GM12878 (cell line): Measurements from ENCODE around the gene FERMT2. TPM values are rescaled to one million over a fixed set of nuclear protein-coding genes. Genes with fewer than 3 reads are reported as not detected.

ENCODE experiments used
- EED ChIP-seq: sonication (generic); IDR thresholded peaks from 2 replicates; pipeline ENCODE4 v1.6.1; 2016; ENCODE audit warnings: antibody characterized with exemption, low read depth
- EP300 ChIP-seq, 2 experiments: fragments of 150-350 bp in 1 of 2; IDR thresholded peaks; 2 replicates each; pipeline ENCODE4 v1.6.1; 2011 to 2012; ENCODE audit warnings: low read depth in 2 of 2, low read length in 2 of 2, borderline replicate concordance in 1 of 2, improper control_type of control experiment in 1 of 2, inconsistent platforms in 1 of 2; ENCODE audit not compliant: control insufficient read depth in 1 of 2
- IKZF2 ChIP-seq, 2 experiments: fragments of 450-650 bp; IDR thresholded peaks; 2 replicates each; pipeline ENCODE4 v1.6.1; 2017; ENCODE audit warnings: mild to moderate bottlenecking in 2 of 2, moderate library complexity in 2 of 2
- JUNB ChIP-seq: IDR thresholded peaks from 2 replicates; pipeline ENCODE4 v1.6.1; 2016; ENCODE audit warnings: antibody characterized with exemption, mild to moderate bottlenecking
- LARP7 ChIP-seq: fragments of 450-650 bp; IDR thresholded peaks from 2 replicates; pipeline ENCODE4 v1.6.1; 2017; ENCODE audit warnings: mild to moderate bottlenecking
- MEF2A ChIP-seq: IDR thresholded peaks from 2 replicates; pipeline ENCODE4 v1.6.1; 2011; ENCODE audit warnings: low read depth, mild to moderate bottlenecking, low read length, moderate library complexity; ENCODE audit not compliant: insufficient read depth
- NFYB ChIP-seq: IDR thresholded peaks from 2 replicates; pipeline ENCODE4 v1.6.1; 2011; ENCODE audit warnings: low read depth, mild to moderate bottlenecking, low read length, improper control_type of control experiment, moderate library complexity; ENCODE audit not compliant: insufficient read depth
- NR2C1 ChIP-seq: fragments of 450-650 bp; IDR thresholded peaks from 2 replicates; pipeline ENCODE4 v1.6.1; 2017; ENCODE audit warnings: antibody characterized with exemption, mild to moderate bottlenecking, moderate library complexity
- RCOR1 ChIP-seq: conservative IDR thresholded peaks from 2 replicates; pipeline ENCODE4 v1.6.1; 2012; ENCODE audit warnings: low read depth, low read length, improper control_type of control experiment
- ZBED1 ChIP-seq: IDR thresholded peaks from 2 replicates; pipeline ENCODE4 v1.6.1; 2016; ENCODE audit warnings: borderline replicate concordance
- ZNF207 ChIP-seq: fragments of 450-650 bp; IDR thresholded peaks from 2 replicates; pipeline ENCODE4 v1.6.1; 2014; ENCODE audit warnings: antibody characterized with exemption, mild to moderate bottlenecking, borderline replicate concordance
- ZNF24 ChIP-seq: fragments of 450-650 bp; IDR thresholded peaks from 2 replicates; pipeline ENCODE4 v1.6.1; 2017; ENCODE audit warnings: antibody characterized with exemption, mild to moderate bottlenecking
- polyA plus RNA-seq, 11 experiments: library from polyadenylated mRNA; depleted of rRNA in 4 of 11; unstranded in 6 of 11; stranded (reverse) in 5 of 11; fragments of >200 nt; fragmentation: Nextera tagmentation in 4 of 11; fragmentation: Illumina TruSeq in 1 of 11; extraction: Ambion mirVana in 4 of 11; extraction: Trizol in 1 of 11; gene quantifications; 1 replicate in 1 of 11; 2 replicates in 10 of 11; pipeline versions ENCODE4 v1.2.1 to v1.2.3, GENCODE V29; 2011 to 2016; ENCODE audit warnings: inconsistent platforms in 2 of 11, missing spikeins in 2 of 11, low read depth in 1 of 11
- total RNA-seq, 4 experiments: library from RNA; depleted of rRNA in 3 of 4; stranded (reverse); fragments of >200 nt in 3 of 4; fragmentation: Illumina TruSeq in 1 of 4; extraction: Trizol in 1 of 4; gene quantifications; 2 replicates each; pipeline versions ENCODE4 v1.2.1 to v1.2.3, GENCODE V29; 2013 to 2021
- TF ChIP-seq, protein P1 (sequence below): fragments of 450-650 bp; IDR thresholded peaks from 2 replicates; pipeline ENCODE4 v1.6.1; 2014; ENCODE audit warnings: mild to moderate bottlenecking
- TF ChIP-seq, protein P2 (sequence below): IDR thresholded peaks from 2 replicates; pipeline ENCODE4 v1.6.1; 2012; ENCODE audit warnings: low read depth, low read length, improper control_type of control experiment

The FERMT2 gene
- total and polyA plus RNA-seq, 10 of the 15 experiments (the other 5 are each of a cell fraction or from before 2014, with no cell fraction given): 4.9 to 35.5 (median 19.5) TPM

GRCh38 chr14:52825085-52825484 is 125.8 kb downstream of the FERMT2 start (continued):
- TF ChIP-seq NFYB (no peak), RCOR1 (no peak), ZNF207 (no peak), NR2C1 (no peak), LARP7 (no peak), EED (peak; percentile 87; the same call in 1 of the 2 replicates), MEF2A (peak; percentile 44; the same call in 1 of the 2 replicates), IKZF2 (IDR thresholded peaks at IDR 0.05) (peak; percentile 45 to 48; a peak in 2 of 4 replicates), ZNF24 (peak; percentile 60; the same call in 1 of the 2 replicates), EP300 (IDR thresholded peaks at IDR 0.05; ENCODE audit: borderline replicate concordance in 1 of 2, control insufficient read depth in 1 of 2, low read depth in 2 of 2, low read length in 2 of 2) (no peak), JUNB (peak; percentile 69), ZBED1 (no peak)
- TF ChIP-seq, protein P1, sequence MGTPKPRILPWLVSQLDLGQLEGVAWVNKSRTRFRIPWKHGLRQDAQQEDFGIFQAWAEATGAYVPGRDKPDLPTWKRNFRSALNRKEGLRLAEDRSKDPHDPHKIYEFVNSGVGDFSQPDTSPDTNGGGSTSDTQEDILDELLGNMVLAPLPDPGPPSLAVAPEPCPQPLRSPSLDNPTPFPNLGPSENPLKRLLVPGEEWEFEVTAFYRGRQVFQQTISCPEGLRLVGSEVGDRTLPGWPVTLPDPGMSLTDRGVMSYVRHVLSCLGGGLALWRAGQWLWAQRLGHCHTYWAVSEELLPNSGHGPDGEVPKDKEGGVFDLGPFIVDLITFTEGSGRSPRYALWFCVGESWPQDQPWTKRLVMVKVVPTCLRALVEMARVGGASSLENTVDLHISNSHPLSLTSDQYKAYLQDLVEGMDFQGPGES: no peak
- TF ChIP-seq, protein P2, sequence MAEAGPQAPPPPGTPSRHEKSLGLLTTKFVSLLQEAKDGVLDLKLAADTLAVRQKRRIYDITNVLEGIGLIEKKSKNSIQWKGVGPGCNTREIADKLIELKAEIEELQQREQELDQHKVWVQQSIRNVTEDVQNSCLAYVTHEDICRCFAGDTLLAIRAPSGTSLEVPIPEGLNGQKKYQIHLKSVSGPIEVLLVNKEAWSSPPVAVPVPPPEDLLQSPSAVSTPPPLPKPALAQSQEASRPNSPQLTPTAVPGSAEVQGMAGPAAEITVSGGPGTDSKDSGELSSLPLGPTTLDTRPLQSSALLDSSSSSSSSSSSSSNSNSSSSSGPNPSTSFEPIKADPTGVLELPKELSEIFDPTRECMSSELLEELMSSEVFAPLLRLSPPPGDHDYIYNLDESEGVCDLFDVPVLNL: no peak
